ENCODE data around the gene ZNF385D.

GRCh38 chr3:21462141-21462540 lies 288.9 kb downstream of the ZNF385D start:
- TF ChIP-seq, protein P1, sequence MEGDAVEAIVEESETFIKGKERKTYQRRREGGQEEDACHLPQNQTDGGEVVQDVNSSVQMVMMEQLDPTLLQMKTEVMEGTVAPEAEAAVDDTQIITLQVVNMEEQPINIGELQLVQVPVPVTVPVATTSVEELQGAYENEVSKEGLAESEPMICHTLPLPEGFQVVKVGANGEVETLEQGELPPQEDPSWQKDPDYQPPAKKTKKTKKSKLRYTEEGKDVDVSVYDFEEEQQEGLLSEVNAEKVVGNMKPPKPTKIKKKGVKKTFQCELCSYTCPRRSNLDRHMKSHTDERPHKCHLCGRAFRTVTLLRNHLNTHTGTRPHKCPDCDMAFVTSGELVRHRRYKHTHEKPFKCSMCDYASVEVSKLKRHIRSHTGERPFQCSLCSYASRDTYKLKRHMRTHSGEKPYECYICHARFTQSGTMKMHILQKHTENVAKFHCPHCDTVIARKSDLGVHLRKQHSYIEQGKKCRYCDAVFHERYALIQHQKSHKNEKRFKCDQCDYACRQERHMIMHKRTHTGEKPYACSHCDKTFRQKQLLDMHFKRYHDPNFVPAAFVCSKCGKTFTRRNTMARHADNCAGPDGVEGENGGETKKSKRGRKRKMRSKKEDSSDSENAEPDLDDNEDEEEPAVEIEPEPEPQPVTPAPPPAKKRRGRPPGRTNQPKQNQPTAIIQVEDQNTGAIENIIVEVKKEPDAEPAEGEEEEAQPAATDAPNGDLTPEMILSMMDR (IDR thresholded peaks at IDR 0.05 in 2 of 3, conservative IDR thresholded peaks at IDR 0.05 in 1 of 3; ENCODE audit: borderline replicate concordance in 1 of 3, insufficient read depth in 1 of 3, low read depth in 2 of 3, low read length in 2 of 3): no peak
- TF ChIP-seq POLR2A (IDR thresholded peaks at IDR 0.05; ENCODE audit: borderline replicate concordance, extremely low read depth, insufficient read depth, insufficient read length) (no peak), POLR2AphosphoS5 (IDR thresholded peaks at IDR 0.05; ENCODE audit: low read depth, low read length) (no peak), RAD21 (IDR thresholded peaks at IDR 0.05; ENCODE audit: low read depth) (no peak), EZH2 (IDR thresholded peaks at IDR 0.05) (no peak), YY1 (IDR thresholded peaks at IDR 0.05; ENCODE audit: extremely low read depth, insufficient replicate concordance, low read depth, low read length) (no peak)
- TF ChIP-seq, protein P2, sequence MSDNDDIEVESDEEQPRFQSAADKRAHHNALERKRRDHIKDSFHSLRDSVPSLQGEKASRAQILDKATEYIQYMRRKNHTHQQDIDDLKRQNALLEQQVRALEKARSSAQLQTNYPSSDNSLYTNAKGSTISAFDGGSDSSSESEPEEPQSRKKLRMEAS (IDR thresholded peaks at IDR 0.05): no peak

Measured in HCT116 (cell line).